Head of caudate nucleus (tissue), 42 donors: Measurements from ENCODE around the gene RBP3.
"Not testable (repeated sequence)": the region's sequence is repeated elsewhere in the genome, so short reads cannot be mapped to it uniquely, and the experiment has no call there.

Source experiments
- DNase-seq, 42 donors: peaks; one replicate each; pipeline versions ENCODE4 v3.0.0 to v3.0.0-alpha.2; 2020 to 2021; ENCODE audit warnings: mixed read lengths in 7 of 42
- intact Hi-C: fragments of 100-400 bp; cut with DNase I; formaldehyde crosslinking; loops from one replicate; pipeline ENCODE4 v1.15.0; 2022

Gene RBP3

DNA sequence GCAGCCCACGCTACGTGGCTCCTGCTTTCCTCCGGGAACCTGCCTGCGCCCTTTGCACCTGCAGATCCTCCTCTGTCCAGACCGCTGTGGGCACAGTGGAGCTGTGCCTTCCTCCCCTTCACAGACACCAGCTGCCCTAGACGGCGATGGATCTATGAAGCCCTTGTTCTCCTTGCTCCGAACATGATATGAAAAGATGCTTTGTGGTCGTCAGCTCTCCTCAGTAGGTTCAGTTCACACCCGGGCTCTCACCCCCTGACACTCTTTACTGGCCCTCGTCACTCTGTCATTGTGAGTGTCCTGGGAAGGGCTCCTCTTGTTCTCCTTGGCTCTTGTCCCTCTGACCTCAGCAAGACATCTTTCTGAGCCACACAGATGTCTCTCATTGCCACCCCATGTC is 31.7 kb downstream of the RBP3 start:
- intact Hi-C loops, result loop anchor here (5.0 kb wide), 1 partner anchor 1273 kb away; no protein-coding TSS in a partner anchor
- DNase-seq, result peak; percentile 27 to 90 (median 76)

DNA sequence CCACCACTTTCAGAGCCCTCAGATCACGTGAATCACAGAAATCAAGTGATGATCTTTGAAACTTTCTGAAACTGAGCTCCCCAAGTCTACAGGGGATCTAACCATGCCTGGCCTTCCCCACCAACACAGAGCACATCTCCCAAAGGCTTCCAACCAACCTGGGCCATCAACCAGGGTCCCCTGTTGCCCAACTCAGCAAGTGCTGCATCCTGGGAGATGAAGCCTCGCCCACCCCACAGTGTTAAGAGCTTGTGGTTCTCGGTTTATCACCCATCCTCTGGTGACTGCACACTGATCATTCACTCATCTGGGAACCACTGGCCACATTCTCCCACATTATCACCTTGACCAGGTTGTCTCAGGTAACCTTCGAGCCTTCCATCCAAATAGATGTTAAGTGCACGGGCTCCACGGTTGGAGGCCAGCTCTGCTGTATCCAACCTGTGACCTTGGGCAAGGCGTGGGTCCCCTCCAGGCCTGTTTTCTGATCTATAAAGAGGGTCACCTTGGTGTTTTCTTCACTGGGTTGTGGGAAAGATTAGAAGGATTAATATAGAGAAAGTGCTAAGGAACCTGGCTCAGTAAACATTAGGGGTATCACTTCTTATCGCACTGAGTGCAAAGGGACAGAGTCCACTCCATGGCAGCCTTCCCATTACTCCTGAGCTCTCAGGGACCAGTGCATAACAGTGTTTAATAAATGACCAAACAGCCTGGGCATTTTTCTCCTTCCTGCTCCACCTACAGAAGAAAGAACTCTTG is 32.4 kb downstream of the RBP3 start:
- peak in 8 of 42 donors; percentile 7 to 51 (median 31) for DNase-seq
- intact Hi-C loops, result loop anchor here (5.0 kb wide), 1 partner anchor 1273 kb away; no protein-coding TSS in a partner anchor

DNA sequence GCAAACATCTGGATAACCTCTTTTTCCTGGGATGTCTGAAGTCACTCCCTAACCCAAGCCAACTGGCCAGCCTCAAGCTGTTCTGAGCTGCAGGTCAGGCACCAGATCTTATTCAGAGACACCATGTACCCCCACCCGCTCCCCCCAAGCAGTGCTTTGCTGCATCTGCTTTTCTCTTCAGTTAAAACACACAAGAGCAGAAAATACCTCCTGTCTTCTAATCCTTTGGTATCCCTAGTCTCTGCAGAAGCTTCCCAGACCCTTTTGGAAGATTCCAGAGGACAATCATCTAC is 32.9 kb downstream of the RBP3 start:
- DNase-seq, result peak in 7 of 42 donors; percentile 2 to 45 (median 20)
- intact Hi-C loops, result loop anchor here (5.0 kb wide), 1 partner anchor 1274 kb away; no protein-coding TSS in a partner anchor

DNA sequence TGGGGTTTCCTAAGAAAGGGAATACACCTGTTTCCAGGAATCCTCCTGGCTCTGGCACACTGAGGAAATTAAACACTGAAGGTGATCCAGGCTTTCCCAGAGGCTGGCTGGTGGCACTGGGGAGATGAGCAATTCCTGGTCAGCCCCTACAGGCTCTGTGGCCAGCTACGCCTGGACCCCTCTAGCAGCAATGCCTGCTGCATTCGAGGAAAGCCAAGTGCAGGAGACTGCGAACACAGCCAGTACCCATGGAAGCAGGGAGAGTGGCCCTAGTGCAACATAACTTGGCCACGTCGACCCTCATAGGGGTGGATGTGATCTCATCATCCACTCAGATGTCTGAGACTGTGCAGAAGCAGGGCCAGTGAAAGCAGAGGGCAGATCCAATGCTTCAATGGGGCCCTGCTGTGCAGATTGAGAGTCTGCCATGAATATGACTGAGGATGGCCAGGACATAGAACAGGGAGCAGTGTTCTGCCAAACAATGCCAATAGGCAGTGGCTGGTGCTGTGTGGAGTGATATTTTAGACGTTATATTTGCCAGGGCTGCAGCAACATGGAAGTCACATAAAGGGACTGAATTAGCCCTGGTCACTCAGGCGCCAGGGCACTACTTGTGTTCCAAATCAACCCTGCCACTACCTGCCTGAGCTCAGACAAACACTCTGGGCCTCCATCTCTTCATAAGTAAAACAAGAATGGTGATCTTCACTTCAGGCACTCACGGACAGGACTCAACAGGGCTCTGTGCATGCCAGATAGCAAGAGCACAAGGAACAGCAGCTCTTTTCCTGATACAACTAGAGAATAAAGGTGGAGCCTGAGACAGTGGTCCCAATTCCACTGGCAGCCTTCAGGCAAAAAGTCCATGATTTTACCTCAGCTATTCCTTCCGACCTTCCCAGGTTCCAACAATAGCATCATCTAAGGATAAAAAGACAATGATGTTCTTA is 33.5 kb downstream of the RBP3 start:
- intact Hi-C loops, result loop anchor here (5.0 kb wide), 1 partner anchor 1274 kb away; no protein-coding TSS in a partner anchor
- peak in 32 of 42 donors; percentile 11 to 83 (median 56) for DNase-seq

DNA sequence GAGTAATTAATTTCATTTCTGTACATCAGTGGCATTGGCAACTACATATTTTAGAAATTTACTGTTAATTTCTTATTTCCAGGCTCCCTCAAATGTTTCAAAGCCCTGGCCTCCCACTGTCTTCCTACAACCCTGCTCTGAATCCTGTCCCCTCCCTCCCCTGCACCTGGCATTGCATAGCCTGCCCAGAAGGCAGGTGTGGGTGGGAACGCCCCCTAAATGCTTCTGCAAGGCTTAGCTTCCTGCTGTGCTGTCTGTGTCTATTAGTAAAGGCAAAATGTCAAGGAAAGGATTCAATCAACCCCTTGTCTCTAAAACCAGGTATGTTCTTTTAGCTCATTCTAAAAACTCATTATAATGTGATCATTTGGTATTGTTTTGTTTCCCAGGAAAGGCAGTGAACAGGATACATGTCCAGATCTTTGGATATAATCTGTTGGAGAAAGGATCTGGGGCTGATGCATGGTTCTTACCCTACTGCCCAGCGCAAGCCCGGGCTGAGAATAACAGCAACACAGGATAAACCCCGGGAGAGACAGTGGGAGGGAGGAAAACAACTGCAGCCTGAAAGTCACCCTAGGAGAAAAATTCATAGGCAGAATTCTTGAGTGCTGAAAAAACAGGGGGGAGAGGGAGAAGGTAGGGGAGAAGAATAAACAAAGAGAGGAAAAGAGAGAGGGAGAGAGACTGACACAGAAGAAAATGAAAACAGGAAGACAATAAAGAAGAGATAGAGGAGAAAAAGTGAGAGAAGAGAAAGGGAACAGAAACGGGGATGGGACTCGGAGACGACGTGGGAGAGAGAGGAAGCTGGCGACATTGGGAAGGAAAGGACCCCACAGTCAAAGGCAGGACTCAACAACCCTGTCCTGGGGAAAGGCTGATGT is 35.3 kb downstream of the RBP3 start:
- intact Hi-C loops, result loop anchor here (5.0 kb wide), 1 partner anchor 1276 kb away; no protein-coding TSS in a partner anchor
- peak in 7 of 42 donors; percentile 2 to 56 (median 28) for DNase-seq

DNA sequence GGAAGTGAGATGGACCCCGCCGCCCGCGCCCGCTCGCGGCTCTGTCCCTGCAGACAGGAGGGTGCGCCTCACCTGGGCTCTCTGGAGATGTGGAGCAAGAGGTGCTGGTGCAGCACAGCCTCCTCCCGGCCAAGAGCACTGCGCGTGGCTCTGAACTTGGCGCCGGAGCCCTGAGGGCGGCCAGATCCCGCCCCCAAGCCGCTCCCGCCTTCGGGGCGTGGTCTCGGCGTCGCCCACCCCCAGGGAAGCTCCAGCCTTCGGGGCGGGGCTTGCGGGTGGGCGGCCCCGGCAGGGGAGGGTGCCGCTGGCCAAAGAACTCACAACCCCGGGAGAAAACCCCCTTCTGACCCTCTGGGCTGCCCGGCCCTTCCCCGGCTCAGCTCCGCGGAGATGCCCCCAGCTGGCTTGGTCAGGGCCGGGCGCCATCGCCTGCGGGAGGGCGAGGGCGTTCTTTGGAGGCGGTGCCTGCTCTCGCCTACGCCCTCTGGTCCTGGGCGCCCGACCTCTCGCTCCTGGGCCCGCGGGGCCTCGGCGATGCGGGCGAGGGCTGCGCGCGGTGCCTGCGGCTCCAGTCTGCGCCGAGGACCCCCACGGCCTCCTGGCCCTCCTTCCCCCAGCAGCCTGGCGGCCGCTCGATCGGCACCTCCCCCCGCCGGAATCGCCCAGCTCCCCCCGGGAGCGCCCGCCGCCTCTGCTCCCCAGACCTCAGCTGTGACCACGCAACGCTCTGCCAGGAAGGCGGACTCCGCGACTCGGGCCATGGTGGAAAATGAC is 36.2 kb downstream of the RBP3 start, which contains the start of gene ZNF488:
ZNF488 (minus strand) TSS at position 146 of the 774 bp plus-strand sequence. CDS start 15,464 bp downstream, outside the sequence.
- peak; percentile 71 to 95 (median 91) for DNase-seq
- intact Hi-C loops, result loop anchor here (5.0 kb wide), 1 partner anchor 1277 kb away; no protein-coding TSS in a partner anchor

- DNase-seq, result peak in 4 of 42 donors; percentile 6 to 25 (median 12)
- intact Hi-C loops, result not testable (repeated sequence)
These were observed 37.9 kb downstream of the RBP3 start for GRCh38 chr10:47386104-47386503.

- intact Hi-C loops, result no loop called here
- DNase-seq, result peak in 3 of 42 donors; percentile 5 to 20 (median 8)
These were observed 40.7 kb downstream of the RBP3 start for GRCh38 chr10:47388879-47389278.

DNA sequence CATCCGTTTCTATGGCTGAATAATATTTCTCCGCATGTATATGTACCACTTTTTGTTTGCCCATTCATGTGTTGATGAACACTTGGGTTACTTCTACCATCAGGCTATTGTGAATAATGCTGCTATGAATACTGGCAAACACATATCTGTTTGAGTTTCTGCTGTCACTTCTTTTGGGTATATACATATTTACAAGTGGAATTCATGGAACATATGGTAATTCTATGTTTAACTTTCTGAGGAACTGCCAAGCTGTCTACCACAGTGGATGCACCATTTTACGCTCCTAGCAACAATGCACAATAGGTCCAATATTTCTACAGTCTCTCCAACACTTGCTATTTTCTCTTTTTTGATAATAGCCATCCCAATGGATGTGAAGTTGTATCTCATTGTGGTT is 41.5 kb downstream of the RBP3 start:
- DNase-seq, result no peak
- intact Hi-C loops, result no loop called here

GRCh38 chr10:47396311-47396717 is 48.2 kb downstream of the RBP3 start:
- DNase-seq, result no peak
- intact Hi-C loops, result no loop called here

- intact Hi-C loops, result no loop called here
- DNase-seq, result peak in 2 of 42 donors; percentile 5 to 37
These were observed 49.1 kb downstream of the RBP3 start for GRCh38 chr10:47397256-47397655.

- intact Hi-C loops, result no loop called here
- peak in 2 of 42 donors; percentile 14 to 22 for DNase-seq
These were observed 52.1 kb downstream of the RBP3 start for GRCh38 chr10:47400251-47400650.

- intact Hi-C loops, result no loop called here
These were observed 52.6 kb downstream of the RBP3 start for GRCh38 chr10:47400786-47401185.

GRCh38 chr10:47401210-47401609 is 53.0 kb downstream of the RBP3 start:
- intact Hi-C loops, result no loop called here
- peak in 1 of 42 donors; percentile 27 for DNase-seq

More at GRCh38 chr10:47400786-47401185, 52.6 kb downstream of the RBP3 start:
- DNase-seq, result peak in 1 of 42 donors; percentile 20

- DNase-seq, result peak in 2 of 42 donors; percentile 34 to 39
- intact Hi-C loops, result no loop called here
These were observed 53.9 kb downstream of the RBP3 start for GRCh38 chr10:47401874-47402640.

DNA sequence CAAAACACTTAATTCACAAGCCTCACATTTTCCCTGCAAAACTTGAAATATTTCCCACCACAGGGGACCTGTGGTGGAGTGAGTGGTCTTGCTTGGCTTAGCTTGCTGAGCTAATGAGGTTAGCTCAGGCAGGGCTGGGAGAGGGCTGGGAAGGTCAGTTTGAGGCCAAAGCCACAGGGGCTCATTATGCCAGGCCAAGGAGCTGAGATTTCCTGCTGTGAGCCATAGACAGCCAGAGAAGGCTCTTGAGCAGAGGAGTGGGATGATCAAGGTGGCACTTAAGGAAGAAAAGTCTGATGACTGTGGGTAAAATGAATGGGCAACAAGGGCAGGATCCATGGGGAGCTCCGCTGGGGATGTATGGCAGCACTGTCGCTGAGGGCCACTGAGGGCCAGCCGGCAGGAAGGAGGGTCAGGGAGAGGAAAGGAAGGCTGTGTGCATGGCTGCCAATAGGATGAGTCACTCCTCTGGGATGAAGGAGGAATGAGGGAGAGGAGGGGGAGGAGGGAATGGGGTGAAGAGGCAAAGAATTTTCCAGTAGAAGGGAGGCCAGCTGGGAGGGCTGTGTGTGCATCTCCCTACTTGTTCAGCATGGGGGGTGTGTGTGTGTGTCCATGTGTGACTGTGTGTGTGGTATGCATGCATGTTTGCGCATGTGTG is 54.6 kb downstream of the RBP3 start:
- peak in 8 of 42 donors; percentile 13 to 61 (median 40) for DNase-seq
- intact Hi-C loops, result no loop called here
